GM21717 (cell line): ENCODE results near the gene ZNF217.
"Not testable (repeated sequence)": the region's sequence is repeated elsewhere in the genome, so short reads cannot be mapped to it uniquely, and the experiment has no call there.

ENCODE experiments used
- ATAC-seq: cut with Tn5 transposase; IDR thresholded peaks from one replicate; pipeline ENCODE4 v1.9.1; 2021; ENCODE audit warnings: mild to moderate bottlenecking, moderate library complexity; ENCODE audit not compliant: unreplicated experiment

The ZNF217 gene

GRCh38 chr20:53569606-53570307, 23.9 kb downstream of the ZNF217 start:
- no peak for ATAC-seq

GRCh38 chr20:53569005-53569404, 24.6 kb downstream of the ZNF217 start:
- ATAC-seq = no peak

GRCh38 chr20:53568351-53568750, 25.3 kb downstream of the ZNF217 start:
- no peak for ATAC-seq

- ATAC-seq = no peak
Measured at GRCh38 chr20:53567379-53567917, 26.2 kb downstream of the ZNF217 start.

- ATAC-seq = not testable (repeated sequence)
Measured at GRCh38 chr20:53566623-53567022, 27.0 kb downstream of the ZNF217 start.

GRCh38 chr20:53565254-53565653, 28.4 kb downstream of the ZNF217 start:
- no peak for ATAC-seq

- not testable (repeated sequence) for ATAC-seq
Measured at GRCh38 chr20:53562104-53562764, 31.4 kb downstream of the ZNF217 start.

- no peak for ATAC-seq
Measured at GRCh38 chr20:53561505-53561904, 32.1 kb downstream of the ZNF217 start.

GRCh38 chr20:53559816-53560215, 33.8 kb downstream of the ZNF217 start:
- ATAC-seq = no peak

GRCh38 chr20:53557130-53557529, 36.5 kb downstream of the ZNF217 start:
- ATAC-seq = no peak

- no peak for ATAC-seq
Measured at GRCh38 chr20:53556267-53556897, 37.3 kb downstream of the ZNF217 start.

GRCh38 chr20:53555816-53556215, 37.8 kb downstream of the ZNF217 start:
- ATAC-seq = no peak

- ATAC-seq = no peak
Measured at GRCh38 chr20:53555081-53555480, 38.6 kb downstream of the ZNF217 start.

- ATAC-seq = not testable (repeated sequence)
Measured at GRCh38 chr20:53552572-53552893, 41.1 kb downstream of the ZNF217 start.

GRCh38 chr20:53551719-53552571, 41.7 kb downstream of the ZNF217 start:
- ATAC-seq = not testable (repeated sequence)

GRCh38 chr20:53550280-53551187, 43.1 kb downstream of the ZNF217 start:
- no peak for ATAC-seq

GRCh38 chr20:53547664-53548239, 45.9 kb downstream of the ZNF217 start:
- no peak for ATAC-seq

GRCh38 chr20:53539516-53539915, 54.1 kb downstream of the ZNF217 start:
- no peak for ATAC-seq

- ATAC-seq = not testable (repeated sequence)
Measured at GRCh38 chr20:53536382-53536781, 57.3 kb downstream of the ZNF217 start.

GRCh38 chr20:53535878-53536277, 57.8 kb downstream of the ZNF217 start:
- no peak for ATAC-seq
